Cardiac muscle cell (in vitro differentiated cells and primary cell): Measurements from ENCODE around the gene HES1. TPM values are rescaled to one million over a fixed set of nuclear protein-coding genes. Genes with fewer than 3 reads are reported as not detected.

Experiments used
- DNase-seq, 2 donors: peaks; one replicate each; pipeline versions ENCODE4 v3.0.0 to v3.0.0-alpha.2; 2010 to 2017; ENCODE audit warnings: low read depth in 1 of 2, low spot score in 1 of 2
- H3K27ac ChIP-seq: fragments of 200-600 bp; sonication (generic); 2 replicates; pipeline ENCODE4 v1.5.1; 2016
- H3K27me3 ChIP-seq: fragments of 200-600 bp; sonication (generic); 2 replicates; pipeline ENCODE4 v1.6.0; 2016; ENCODE audit warnings: control low read depth
- H3K36me3 ChIP-seq: fragments of 200-600 bp; sonication (generic); 2 replicates; pipeline ENCODE4 v1.5.1; 2016; ENCODE audit warnings: control low read depth
- H3K4me1 ChIP-seq: fragments of 200-600 bp; sonication (generic); 2 replicates; pipeline ENCODE4 v1.8.1; 2017; ENCODE audit warnings: low read depth, mild to moderate bottlenecking, mixed run types
- H3K4me3 ChIP-seq: fragments of 200-600 bp; sonication (generic); 2 replicates; pipeline ENCODE4 v1.5.1; 2016; ENCODE audit warnings: mild to moderate bottlenecking
- H3K9me3 ChIP-seq: fragments of 200-600 bp; sonication (generic); 2 replicates; pipeline ENCODE4 v1.5.1; 2017; ENCODE audit warnings: low read depth, mild to moderate bottlenecking, control low read depth
- CTCF ChIP-seq: IDR thresholded peaks from 2 replicates; pipeline ENCODE4 v1.5.1; 2012; ENCODE audit warnings: low read depth, mild to moderate bottlenecking, low read length
- polyA plus RNA-seq: library from polyadenylated mRNA; unstranded; fragments of >200 nt; fragmentation: Nextera tagmentation; extraction: Ambion mirVana; gene quantifications from 2 replicates; pipeline ENCODE4 v1.2.1, GENCODE V29; 2016
- total RNA-seq: library from RNA; depleted of rRNA; stranded (reverse); fragments of >200 nt; gene quantifications from 2 replicates; pipeline ENCODE4 v1.2.3, GENCODE V29; 2016

Gene HES1
- total and polyA plus RNA-seq, 2 experiments from 2014 or later: 22.6 to 33.9 TPM

GRCh38 chr3:194174406-194174805 lies 38.5 kb downstream of the HES1 start:
- Histone ChIP-seq H3K4me3 (no peak overlapping the region), H3K9me3 (no peaks in the 10 kb centered on the region), H3K27ac (no peak overlapping the region), H3K27me3 (no peaks in the 10 kb centered on the region), H3K36me3 (no peaks in the 10 kb centered on the region), H3K4me1 (peaks cover 11% of the 10 kb centered on the region)
- no peak for TF ChIP-seq CTCF
- DNase-seq: no peak

- Histone ChIP-seq H3K36me3 (no peaks in the 10 kb centered on the region), H3K4me3 (no peak overlapping the region), H3K9me3 (no peaks in the 10 kb centered on the region), H3K27ac (no peak overlapping the region), H3K4me1 (peaks cover 11% of the 10 kb centered on the region), H3K27me3 (no peaks in the 10 kb centered on the region)
- no peak for TF ChIP-seq CTCF
- no peak for DNase-seq
Observed at GRCh38 chr3:194174980-194175379, 39.0 kb downstream of the HES1 start.

- Histone ChIP-seq H3K36me3 (no peaks in the 10 kb centered on the region), H3K27me3 (no peaks in the 10 kb centered on the region), H3K27ac (no peak overlapping the region), H3K9me3 (no peaks in the 10 kb centered on the region), H3K4me1 (peaks cover 11% of the 10 kb centered on the region), H3K4me3 (no peak overlapping the region)
- no peak for TF ChIP-seq CTCF
- peak in 1 of 2 donors; percentile 52 for DNase-seq
Observed at GRCh38 chr3:194176274-194176991, 40.5 kb downstream of the HES1 start.

GRCh38 chr3:194177141-194177540 lies 41.2 kb downstream of the HES1 start:
- Histone ChIP-seq H3K36me3 (no peaks in the 10 kb centered on the region), H3K4me3 (no peak overlapping the region), H3K27ac (no peak overlapping the region), H3K27me3 (no peaks in the 10 kb centered on the region), H3K4me1 (peaks cover 11% of the 10 kb centered on the region), H3K9me3 (no peaks in the 10 kb centered on the region)
- DNase-seq: peak in 1 of 2 donors; percentile 29
- no peak for TF ChIP-seq CTCF

GRCh38 chr3:194178128-194178527 lies 42.2 kb downstream of the HES1 start:
- TF ChIP-seq CTCF: no peak
- no peak for DNase-seq

More at GRCh38 chr3:194178128-194178527, 42.2 kb downstream of the HES1 start:
- H3K4me3 ChIP-seq: no peak overlapping the region
- H3K4me1 ChIP-seq: peaks cover 11% of the 10 kb centered on the region
- no peak overlapping the region for H3K27ac ChIP-seq
- no peaks in the 10 kb centered on the region for H3K36me3 ChIP-seq
- H3K9me3 ChIP-seq: no peaks in the 10 kb centered on the region
- H3K27me3 ChIP-seq: no peaks in the 10 kb centered on the region
